Activated naive CD4-positive, alpha-beta T cell treated with anti-CD3 and anti-CD28 coated beads, Interleukin-2, amount 50 U/mL, for 72 hours (primary cell): ENCODE measurements around the gene HHIPL1. TPM values are rescaled to one million over a fixed set of nuclear protein-coding genes. Genes with fewer than 3 reads are reported as not detected.

Experiments used
- ATAC-seq, 2 donors: fragments of 150-1000 bp; cut with Tn5 transposase; 2 replicates each; pipeline ENCODE4 v1.10.0; 2021; ENCODE audit warnings: mild to moderate bottlenecking in 2 of 2, moderate library complexity in 2 of 2
- DNase-seq, 2 donors: peaks; one replicate each; pipeline ENCODE4 v3.0.0; 2021 to 2022; ENCODE audit warnings: low spot score in 2 of 2
- H3K27ac Mint-ChIP-seq, 2 donors: one replicate each; pipeline ENCODE4 v1.8.0; 2022; ENCODE audit warnings: mild to moderate bottlenecking in 2 of 2, mixed read lengths in 2 of 2
- H3K36me3 Mint-ChIP-seq, 2 donors: one replicate each; pipeline ENCODE4 v1.8.0; 2022; ENCODE audit warnings: mixed read lengths in 2 of 2
- H3K9me3 Mint-ChIP-seq, 2 donors: one replicate each; pipeline ENCODE4 v1.8.0; 2022; ENCODE audit warnings: mixed read lengths in 2 of 2
- total RNA-seq, 2 donors: library from RNA; stranded (reverse); gene quantifications; one replicate each; pipeline ENCODE4 v1.2.3, GENCODE V29; 2022

HHIPL1 gene
- total RNA-seq, 2 donors from 2014 or later: 0.16 to 0.32 TPM

DNA sequence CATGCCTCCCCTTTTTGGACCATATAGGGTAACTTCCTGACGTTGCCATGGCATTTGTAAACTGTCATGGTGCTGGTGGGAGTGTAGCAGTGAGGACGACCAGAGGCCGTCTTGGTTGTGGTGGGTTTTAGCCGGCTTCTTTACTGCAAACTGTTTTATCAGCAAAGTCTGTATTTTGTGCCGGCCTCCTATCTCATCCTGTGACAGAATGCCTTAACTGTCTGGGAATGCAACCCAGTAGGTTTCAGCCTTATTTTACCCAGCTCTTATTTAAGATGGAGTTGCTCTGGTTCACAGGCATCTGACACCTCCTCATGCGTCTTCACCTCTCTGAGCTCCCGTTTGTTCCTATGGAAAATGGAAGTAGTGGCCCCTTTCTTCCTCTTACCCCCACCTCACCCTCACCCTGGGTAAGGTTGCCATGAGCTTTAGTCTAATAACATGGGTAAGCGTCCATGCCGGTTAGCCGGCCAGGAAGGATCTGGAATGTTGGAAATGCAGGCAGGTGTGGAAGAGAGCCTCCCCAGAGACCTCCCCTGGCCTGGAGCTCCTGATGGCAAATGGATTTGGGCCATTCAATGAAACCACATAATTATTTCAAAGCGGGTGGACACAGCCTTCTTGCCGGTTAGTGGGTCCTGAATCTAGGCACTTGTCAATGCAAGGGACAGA is 18.6 kb downstream of the HHIPL1 start:
- H3K27ac Mint-ChIP-seq: no peak overlapping the region
- ATAC-seq (no peak), DNase-seq (no peak)
- no peaks in the 10 kb centered on the region for H3K9me3 Mint-ChIP-seq
- H3K36me3 Mint-ChIP-seq: no peaks in the 10 kb centered on the region

DNA sequence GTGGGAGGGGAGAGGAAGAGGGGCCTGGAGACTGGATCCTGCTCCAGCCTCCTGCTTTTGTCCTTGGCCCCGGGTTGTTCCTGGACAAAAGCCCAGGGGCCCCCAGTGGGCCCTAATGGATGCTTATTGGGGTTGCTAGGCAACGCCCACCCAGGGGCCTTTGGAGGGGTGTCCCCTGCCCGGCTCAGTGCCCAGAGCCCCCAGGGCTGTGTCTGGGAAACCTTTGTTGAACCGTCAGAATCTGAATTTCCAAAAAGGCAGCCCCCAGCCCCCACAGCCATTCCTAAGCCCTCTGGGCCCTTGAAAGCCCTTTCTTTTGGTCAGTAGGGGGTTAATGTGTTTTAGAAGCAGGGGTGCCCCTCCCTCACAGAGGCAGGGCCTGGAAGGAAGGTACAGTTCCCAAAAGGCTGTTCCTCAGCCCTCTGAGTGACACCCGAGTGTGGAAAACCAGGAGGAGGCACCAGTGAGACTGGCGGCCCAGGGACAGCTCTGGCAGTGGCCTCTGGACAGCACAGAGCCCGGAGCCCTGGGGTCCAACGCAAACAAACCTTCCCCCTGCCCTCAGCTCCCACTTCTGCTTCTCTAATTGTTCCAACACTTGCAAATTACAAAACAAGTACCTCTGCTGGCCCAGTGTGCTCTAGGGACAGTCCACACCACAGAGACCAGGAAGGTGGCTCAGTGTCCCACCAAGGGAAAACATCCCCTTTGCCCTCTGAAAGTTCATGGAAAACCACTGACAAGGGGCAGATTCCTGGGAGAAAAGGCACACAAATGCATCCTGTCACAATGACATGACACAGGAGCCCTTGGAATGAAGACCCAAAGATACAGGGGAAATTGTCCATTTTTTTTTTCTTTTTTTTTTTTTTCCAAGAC is 19.4 kb downstream of the HHIPL1 start:
- H3K9me3 Mint-ChIP-seq: no peaks in the 10 kb centered on the region
- ATAC-seq (no peak), DNase-seq (no peak)
- no peaks in the 10 kb centered on the region for H3K36me3 Mint-ChIP-seq
- no peak overlapping the region for H3K27ac Mint-ChIP-seq

DNA sequence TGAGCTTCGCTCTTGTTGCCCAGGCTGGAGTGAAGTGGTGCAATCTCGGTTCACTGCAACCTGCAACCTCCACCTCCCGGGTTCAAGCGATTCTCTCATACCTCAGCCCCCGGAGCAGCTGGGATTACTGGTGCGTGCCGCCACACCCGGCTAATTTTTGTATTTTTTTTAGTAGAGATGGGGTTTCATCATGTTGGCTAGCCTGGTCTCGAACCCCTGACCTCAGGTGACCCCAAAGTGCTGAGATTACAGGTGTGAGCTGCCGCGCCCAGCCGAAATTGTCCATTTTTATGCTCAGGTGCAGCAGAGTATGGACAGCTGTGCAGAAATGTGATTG is 20.0 kb downstream of the HHIPL1 start:
- Mint-ChIP-seq H3K36me3 (no peaks in the 10 kb centered on the region), H3K27ac (no peak overlapping the region), H3K9me3 (no peaks in the 10 kb centered on the region)
- DNase-seq: no peak
- ATAC-seq: no peak

DNA sequence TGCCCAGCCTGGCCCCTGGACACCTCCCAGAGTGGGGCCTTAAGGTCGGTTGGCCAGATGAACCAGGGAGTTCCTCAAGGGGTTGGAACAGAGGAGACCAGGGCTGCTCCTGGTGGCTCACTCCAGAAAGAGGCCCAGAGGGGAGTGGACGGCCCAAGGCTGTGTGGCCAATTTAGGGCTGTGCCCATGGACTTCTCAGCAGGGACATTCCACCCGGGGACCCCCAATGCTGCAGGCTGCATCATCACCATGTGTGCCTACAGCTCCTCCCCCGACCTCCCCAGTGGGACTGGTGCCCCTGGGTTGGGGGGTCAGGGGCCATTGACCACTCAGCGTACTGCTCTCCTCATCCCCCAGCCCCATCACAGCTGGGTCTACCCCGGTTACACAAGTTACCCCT is 21.6 kb downstream of the HHIPL1 start:
- no peak overlapping the region for H3K27ac Mint-ChIP-seq
- ATAC-seq: no peak
- no peaks in the 10 kb centered on the region for H3K9me3 Mint-ChIP-seq
- DNase-seq: no peak
- H3K36me3 Mint-ChIP-seq: no peaks in the 10 kb centered on the region

DNA sequence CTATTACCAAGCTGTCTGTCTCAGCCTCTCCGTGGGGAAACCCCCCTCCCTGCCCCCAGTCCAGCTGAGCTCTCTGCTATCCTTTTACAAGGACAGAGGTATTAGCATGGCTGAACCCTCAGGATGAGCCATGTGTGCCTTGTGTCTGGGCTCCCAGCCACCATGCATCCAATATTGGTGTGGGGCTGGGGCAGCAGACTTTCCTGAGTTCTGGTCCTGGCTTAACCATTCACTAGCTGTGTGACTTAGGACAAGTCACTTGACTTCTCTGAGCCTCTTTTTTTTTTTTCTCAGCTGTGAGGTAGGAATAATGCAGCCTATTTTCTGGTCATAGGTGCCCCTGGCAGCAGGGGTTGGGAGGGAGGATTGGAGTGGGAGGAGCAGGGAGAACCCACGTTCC is 22.1 kb downstream of the HHIPL1 start:
- Mint-ChIP-seq H3K9me3 (no peaks in the 10 kb centered on the region), H3K36me3 (no peaks in the 10 kb centered on the region), H3K27ac (no peak overlapping the region)

DNA sequence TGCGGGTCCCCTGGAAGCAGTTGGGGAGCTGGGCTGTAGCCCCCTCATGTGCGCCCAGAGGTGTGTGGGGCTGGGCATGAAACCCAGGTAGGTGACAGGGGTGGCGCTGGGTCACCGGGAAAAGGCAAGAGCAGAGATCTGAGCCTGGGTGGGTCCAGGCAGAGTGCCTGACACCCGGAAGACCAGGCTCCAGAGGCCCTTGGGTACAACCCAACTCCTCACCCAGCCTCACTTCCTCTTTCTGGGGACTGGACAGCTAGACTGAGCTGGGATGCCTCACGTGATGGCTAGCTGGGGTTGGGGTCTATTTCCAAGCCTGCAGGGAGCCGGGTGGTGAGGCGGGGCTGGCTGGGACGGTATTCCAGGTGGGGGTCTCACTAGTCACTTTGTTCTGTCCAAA is 22.9 kb downstream of the HHIPL1 start:
- no peaks in the 10 kb centered on the region for H3K9me3 Mint-ChIP-seq
- DNase-seq (no peak), ATAC-seq (no peak)
- no peak overlapping the region for H3K27ac Mint-ChIP-seq
- no peaks in the 10 kb centered on the region for H3K36me3 Mint-ChIP-seq

More for the DNA sequence above, 22.1 kb downstream of the HHIPL1 start:
- no peak for DNase-seq
- no peak for ATAC-seq

DNA sequence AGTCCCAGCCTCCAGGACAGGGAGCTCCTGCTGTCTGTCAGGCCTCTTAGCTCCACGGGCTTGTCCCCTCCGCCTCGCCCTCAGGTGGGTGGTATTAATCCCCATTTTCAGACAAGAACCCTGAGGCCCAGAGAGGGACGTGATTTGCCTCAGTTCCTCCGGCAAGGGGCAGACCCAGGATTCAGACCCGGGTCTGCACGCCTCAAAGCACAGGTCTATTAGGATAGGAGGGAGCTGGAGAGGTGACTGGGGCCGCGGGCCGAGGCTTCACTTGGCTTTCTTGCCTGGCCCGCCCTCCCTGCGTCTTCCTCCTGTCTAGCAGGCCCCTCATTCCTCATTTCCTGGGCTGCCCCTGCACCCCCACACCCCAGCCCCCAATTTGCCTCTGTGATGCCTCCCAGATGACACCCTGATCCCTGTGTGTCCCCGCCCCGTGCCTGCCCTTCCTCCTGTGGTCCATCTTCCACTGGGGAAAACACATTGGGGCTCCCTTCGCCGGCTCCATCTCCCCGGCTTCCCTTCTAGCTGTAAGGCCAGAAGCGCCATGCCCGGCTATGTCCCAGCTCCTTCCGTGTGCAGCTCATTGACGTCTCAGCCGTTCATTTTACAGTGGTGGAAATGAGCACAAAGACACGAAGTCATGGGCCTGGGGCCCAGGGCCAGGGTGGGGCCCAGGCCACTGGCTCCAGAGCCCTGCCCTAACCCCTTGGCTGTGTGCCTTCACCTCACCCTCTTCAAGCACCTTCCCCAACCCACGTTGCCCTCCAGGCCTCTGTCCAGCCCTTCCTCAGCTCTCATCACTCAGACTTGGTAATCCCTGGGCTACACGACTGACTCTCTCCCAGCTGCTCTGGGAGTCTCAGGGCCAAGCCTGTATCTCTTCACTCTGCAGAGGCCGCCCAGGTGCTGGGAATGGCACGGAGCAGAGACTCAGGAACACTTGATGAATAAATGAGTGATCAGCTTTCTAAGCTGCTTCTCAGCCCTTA is 23.7 kb downstream of the HHIPL1 start:
- H3K36me3 Mint-ChIP-seq: no peaks in the 10 kb centered on the region
- ATAC-seq (no peak), DNase-seq (no peak)
- H3K9me3 Mint-ChIP-seq: no peaks in the 10 kb centered on the region
- H3K27ac Mint-ChIP-seq: no peak overlapping the region

DNA sequence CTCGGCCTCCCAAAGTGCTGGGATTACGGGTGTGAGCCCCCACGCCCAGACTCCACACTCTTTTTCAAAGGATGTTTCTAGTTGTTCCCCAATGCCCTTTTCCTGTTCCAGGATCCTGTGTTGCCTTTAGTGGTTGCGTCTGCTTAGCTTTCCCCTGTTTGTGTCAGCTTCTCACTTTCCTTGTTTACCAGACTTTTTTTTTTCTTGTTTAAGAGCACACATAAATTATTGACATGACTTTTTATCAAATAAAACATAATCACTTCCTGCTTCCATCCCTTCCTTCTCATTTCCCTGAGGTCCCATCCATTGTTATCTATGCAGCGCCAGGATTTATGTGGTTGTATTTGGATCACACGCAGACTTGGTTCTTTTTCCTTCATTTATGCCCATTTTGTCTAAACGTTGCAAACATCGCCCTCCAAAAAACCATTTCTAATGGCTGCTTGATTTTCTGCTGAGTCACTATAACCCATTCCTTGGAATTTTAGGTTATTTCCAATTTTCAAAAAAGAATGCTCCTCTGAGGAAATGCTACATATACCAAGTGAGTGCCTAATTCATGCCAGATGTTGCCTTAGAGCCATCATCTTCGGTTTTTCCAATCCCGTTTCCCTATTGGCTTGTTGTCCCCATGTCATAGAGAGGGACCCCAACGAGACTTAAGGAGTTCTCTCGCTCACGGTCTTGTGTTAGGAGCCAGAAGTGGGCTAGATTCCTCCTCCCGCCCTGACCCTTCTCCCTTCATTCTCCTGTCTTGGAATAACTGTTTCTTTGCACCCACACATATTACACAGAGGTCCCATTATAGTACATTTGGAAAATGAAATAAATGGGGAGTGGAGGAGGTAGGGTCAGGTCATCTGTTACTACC is 25.7 kb downstream of the HHIPL1 start:
- H3K9me3 Mint-ChIP-seq: no peaks in the 10 kb centered on the region
- H3K36me3 Mint-ChIP-seq: no peaks in the 10 kb centered on the region
- peak overlapping the region in 1 of 2 donors; percentile 66 for H3K27ac Mint-ChIP-seq
- ATAC-seq (no peak), DNase-seq (no peak)

DNA sequence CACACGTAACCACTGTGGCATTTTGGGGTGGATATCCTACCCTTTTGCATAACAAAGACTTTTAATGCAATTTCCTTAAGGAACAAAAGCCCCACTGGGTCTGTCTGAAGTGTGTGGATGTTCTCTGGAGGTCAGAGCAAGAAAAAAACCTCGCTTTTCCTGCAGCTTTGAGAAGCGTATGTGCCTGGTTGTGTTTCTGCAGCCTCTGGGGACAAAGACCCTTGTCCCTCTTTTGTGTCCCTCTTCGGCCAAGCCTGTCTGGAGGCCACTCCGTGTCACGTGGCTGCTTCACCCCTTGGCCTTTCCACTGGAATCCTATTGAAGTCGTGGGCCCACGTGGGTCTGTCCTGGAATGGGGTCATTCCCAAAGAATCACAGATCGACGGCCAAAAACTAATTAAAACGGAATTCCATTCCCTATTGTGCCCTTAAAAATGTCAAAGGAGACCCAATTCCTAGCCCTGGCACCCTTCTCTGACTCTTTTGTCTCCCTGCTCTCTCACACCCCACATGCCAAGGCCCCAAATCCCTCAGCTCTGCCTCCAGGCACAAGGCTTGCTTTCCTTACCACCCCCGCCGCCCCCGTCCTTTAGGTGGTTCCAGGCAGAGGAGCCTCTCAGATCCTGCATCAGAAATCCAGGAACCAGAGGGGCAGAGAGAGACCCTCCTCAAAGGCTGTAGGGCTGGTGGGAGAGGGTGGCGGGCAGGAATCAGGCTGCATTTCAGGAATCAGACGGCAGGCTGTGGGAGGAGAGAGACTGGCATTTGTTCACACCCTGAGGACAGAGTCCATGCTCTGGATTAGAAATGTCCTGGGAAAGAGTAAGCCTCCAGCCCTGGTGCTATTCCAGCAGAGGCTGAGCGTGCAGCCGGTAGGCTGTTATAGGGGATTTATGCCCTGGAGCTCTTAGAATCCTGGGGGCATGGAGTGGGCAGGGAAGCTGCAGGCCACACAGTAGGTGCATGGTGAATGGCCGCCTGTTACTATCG is 26.6 kb downstream of the HHIPL1 start:
- ATAC-seq (no peak), DNase-seq (no peak)
- H3K36me3 Mint-ChIP-seq: no peaks in the 10 kb centered on the region
- no peaks in the 10 kb centered on the region for H3K9me3 Mint-ChIP-seq
- H3K27ac Mint-ChIP-seq: no peak overlapping the region

DNA sequence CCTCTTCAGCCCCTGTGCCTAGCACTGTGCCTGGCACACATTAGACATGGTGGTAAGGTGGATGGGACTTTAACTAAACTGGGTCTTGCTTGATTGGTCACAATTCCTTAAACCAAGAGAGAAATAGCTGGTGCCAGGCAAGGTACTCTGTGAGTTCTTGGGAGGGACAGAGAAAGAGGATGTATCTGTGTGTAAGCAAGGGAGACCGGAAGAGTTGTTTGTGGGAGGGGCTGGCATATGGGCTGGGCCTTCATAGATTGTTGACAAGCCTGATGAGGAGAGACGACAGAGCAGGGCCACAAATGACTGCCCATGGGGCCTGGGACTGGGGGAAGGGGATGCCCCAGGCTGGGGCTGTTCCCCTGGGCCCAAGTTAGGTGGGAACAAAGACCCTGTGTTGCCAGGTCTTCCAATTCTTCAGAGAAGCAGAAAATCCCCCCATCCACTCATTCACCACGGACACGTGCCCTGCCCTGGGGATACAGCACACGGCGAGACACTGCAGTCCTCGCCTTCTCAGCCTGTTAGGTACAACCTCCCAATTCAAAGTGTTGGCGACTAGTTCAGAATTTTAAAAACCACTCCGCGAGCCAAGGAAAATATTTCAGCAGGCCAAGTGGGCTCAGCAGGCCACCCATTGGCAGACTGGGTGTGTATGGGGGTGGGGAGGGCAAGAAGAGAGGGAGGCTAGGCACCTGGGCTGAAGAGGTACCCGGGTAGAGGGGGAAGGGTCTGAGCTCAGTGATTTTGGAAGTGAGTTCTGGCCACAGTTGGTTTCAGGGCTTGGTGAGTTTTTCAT is 27.8 kb downstream of the HHIPL1 start:
- Mint-ChIP-seq H3K9me3 (no peaks in the 10 kb centered on the region), H3K36me3 (no peaks in the 10 kb centered on the region), H3K27ac (no peak overlapping the region)
- ATAC-seq: peak in 1 of 2 donors; percentile 47
- no peak for DNase-seq

DNA sequence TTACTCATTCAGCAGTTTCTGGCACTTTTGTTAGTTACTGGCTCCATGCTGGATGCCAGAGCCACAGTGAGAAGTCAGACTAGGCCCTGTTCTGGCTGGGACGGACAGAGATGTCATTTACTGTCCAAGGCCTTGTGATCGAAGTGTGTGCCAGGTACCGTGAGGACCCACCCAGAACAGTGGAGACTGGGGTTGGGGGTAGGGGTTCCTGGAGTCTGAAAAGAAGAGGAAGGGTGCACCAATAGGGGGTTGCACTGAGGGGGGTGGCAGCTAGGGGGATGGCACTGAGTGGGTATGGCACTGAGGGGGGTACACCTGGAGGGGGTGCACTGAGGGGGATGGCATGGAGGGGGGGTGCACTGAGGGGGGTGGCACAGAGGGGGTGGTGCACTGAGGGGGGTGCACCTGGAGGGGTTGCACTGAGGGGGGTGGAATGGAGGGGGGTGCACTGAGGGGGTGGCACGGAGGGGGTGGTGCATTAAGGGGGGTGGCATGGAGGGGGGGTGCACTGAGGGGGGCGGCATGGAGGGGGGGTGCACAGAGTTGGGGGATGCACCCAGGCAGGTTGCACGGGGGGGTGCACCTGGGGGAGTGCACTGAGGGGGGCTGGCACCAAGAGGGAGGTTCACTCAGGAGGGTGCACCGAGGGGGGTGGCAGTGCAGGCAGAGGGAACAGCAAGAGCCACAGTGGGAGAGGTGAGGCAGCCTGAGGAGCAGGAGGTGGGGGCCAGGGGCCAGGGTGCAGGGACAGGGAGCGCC is 28.6 kb downstream of the HHIPL1 start:
- Mint-ChIP-seq H3K9me3 (peaks cover under 1 to 4% of the 10 kb centered on the region in 2 donors), H3K36me3 (no peaks in the 10 kb centered on the region), H3K27ac (no peak overlapping the region)
- DNase-seq (no peak), ATAC-seq (no peak)

DNA sequence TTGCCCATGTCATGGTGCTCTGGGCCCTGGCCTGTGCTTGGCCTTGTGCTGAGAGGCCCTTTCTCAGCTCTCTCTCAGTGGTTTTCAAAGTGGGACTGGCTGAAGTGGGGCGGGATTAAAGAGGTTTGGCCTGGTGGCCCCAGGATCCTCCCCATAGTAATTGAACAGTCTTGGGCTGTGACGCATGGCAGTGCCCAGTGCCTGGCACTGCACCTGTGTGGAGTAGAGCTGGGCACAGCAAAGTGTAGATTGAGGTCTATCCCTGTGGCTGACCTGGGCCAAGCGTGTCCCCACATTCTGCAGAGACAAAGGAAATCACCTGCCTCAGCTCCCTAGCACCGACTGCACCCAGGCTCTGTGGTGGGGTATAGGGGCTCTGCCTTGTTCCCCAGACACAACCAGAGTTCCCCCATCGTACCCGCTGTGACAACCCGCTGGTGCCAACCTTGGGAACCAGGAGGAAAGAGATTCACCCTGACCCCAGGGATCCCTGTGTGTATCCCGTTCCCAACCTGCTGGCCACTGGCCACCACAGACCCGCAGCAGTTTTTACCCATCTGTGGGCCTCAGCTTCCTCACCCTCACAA is 29.2 kb downstream of the HHIPL1 start:
- ATAC-seq (no peak), DNase-seq (no peak)
- no peak overlapping the region for H3K27ac Mint-ChIP-seq
- no peaks in the 10 kb centered on the region for H3K36me3 Mint-ChIP-seq
- H3K9me3 Mint-ChIP-seq: peaks cover 3 to 7% of the 10 kb centered on the region in 2 donors

DNA sequence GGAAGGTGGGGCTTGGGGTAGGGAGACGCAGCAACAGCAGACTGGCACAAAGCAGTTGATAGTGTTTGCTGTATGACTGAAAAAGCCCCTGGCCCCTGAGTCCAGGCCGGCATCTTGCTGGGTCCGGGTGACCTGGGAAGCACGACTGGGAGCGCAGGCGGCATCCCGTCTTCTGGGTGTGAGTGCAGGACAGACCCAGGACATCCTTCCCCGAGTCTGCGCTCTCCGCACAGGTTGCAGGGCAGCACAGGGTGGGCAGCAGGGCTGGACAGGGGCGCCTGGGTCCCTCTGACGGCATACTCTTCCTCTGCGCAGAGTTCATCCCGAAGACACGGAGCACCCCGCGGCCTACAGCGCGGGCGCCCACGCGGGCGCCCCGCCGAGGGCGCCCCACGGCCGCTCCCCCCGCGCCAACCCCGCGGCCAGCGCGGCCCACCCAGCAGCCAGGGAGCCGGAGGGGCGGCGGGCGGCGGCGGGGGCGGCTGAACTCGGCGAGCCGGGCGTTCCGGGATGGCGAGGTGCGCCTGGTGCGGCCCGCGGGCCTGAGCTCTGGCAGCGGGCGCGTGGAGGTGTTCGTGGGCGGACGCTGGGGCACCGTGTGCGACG is 29.9 kb downstream of the HHIPL1 start:
- Mint-ChIP-seq H3K9me3 (peaks cover 3 to 7% of the 10 kb centered on the region in 2 donors), H3K27ac (no peak overlapping the region), H3K36me3 (no peaks in the 10 kb centered on the region)
- DNase-seq: no peak
- no peak for ATAC-seq
